ENCODE data around the gene SERGEF.
A peak's percentile ranks its signal among the peaks of the same experiment; 100 is the strongest.

Gene SERGEF

DNA sequence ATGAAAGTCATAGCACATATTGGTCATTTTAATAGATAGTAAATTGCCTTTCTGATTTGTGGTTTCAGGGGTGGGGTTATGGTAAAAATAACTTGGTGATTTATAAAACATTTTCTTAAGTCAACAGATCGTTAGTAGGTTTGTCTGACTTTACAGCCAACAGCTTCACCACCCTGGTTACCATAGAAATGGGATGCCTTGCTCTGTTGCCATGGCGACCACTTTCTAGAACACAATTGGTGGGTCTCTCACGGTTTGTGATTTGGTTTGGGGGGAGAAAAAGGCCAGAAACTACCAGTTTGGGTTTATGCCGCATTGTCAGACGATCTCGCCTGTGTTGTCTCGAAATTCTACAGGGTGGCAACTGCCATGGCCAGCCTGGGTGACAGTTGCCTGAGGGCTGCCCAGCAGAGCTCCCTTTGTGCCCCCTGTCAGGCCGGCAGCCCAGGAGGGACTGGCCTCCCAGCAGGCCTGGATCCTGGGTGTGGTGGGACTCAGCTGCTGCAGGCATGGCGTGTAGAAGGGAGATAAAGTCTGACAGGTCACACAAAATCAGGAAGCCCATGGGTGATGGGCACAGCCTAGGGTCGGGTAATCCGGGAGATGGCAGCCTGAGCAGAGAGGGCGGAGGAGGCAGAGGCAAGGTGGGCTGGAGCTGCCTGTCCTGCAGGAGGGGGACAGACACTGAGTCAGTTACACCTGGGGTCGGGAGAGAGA lies 247.3 kb downstream of the SERGEF start:
- peak; percentile 35 for DNase-seq

DNA sequence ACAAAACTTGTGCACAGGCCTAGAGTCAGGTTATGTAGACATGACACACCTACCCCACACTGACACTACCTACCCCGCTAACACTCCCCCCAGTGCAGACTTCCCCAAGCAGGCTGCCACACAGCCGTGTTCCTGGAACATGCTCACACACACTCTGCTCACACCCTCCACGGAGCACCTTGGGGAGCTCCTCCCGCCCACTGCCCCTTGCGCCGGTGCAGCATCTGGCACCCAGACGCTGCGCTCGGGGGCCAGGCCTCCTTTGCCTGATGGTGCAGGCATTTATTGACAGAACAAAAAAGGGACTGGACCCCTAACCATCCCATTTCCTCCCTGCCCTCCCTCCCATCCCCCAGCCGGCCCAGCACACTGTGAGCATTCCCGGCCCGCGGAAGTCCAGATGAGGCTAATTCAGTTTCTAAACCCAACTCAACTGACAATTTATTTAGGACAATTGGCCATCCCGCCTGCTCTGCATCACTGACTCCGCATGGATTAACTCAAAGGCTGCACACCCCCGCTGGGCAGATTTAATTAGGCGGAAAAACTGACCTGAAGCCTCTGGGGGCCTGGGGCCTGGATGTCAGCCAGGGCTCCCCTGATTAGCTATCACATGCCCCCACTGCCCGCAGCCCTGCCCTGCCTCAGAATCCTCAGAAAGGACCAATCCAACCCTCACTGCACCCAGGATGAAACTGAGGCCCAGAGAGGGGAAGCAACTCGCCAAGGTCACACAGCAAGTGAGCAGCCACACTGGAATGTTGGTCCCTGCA lies 248.2 kb downstream of the SERGEF start:
- no peak for DNase-seq

DNA sequence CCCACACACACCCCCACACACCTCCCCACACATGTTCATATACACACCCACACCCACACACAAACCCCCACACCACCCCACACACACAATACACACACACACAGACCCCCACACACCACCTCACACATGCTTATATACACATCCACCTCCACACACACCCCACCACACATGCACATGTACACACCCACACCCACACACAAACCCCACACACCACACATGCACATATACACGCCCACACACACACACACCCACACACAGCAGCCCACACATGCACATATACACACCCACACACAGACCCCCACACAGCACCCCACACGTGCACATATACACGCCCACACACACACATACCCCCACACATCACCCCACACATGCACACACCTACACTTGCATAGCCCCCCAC lies 249.1 kb downstream of the SERGEF start:
- DNase-seq: no peak

DNA sequence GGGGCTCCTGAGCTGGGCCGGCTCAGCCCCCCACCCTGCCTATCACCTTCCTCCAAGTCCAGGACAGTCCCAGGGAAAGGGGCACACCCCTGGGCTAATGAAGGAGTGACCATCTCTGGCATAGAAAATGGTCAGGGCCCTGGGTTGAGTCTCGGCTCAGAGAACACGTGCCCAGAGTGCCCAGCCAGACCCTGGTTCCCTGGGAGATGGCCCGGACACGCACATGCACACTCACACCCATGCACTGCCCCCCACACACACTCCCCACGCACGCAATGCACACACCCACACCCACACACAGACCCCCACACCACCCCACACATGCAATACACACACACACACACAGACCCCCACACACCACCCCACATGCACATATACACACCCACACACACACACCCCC lies 249.6 kb downstream of the SERGEF start:
- DNase-seq: no peak

DNA sequence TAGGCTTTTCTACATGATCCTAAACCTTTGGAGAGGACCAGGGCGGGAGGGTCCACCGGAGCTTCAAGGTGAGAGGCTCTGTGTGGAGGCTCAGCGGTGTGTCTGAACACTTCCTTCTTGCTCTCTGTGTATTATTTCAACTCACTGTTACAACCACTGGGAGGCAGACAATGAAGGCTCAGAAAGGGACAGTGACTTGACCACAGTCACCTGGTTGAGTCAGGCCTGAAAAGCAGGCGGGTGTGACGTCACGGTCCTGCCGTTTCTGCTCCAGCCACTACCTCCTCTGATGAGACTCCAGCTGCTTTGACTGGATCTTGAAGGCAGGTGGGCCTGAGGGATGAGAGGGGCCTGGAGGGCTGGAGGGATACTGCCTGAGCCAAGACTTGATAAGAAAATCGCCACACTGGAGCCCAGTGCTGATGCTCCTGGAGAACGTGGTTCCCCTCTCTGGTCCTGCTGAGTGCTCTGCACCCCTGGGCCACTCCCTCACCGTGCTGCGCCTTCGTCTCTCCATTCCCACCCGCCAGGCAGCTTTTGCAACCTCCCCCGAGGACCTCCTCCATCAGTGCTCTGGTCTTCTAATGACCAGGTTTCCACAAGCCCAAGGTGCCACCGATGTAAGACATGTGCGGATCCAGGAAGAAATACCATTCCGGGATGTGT lies 250.4 kb downstream of the SERGEF start:
- DNase-seq: no peak

DNA sequence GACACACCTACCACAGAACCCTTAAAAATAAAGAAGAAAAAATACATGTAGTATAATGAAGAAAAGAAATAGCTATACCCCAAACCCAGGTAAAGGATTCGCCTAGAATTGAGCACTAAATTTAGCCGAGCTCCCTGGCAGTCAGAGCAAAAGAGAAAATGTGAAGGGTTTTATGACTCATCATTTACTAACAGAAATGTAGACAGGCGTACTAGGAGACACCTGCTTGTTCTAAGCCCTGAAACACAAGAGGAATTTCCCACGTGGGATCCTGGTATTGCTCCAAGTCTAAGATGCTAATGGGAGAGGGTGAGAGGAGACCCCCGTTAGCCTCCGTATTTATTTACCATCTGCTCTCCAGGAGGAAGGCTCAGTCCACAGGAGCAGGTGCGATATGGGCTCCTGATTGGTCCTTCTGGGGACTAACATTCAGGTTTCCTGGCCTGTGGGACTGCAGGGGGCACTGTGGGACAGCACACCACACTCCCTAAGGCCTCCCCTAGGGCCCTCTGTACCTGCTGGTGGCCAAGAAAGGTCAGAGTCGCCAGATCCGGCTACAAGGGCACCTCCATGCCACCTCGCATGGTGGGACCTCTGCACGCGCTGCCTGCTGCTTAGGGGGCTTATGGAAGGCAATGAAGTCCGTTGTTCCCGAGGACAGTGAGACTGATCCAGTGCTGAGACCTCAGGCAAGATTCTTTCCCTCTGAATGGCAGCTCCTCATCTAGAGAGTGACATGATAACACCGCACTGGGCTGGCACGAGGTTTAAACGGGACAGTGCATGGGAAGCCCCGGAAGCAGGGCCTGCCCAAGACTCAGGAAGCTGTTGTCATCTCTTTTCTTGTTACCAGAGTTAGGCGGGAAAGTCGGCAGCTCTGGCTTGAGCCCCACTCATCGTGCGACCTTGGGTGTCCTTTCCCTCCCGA lies 252.5 kb downstream of the SERGEF start:
- peak; percentile 63 for DNase-seq

DNA sequence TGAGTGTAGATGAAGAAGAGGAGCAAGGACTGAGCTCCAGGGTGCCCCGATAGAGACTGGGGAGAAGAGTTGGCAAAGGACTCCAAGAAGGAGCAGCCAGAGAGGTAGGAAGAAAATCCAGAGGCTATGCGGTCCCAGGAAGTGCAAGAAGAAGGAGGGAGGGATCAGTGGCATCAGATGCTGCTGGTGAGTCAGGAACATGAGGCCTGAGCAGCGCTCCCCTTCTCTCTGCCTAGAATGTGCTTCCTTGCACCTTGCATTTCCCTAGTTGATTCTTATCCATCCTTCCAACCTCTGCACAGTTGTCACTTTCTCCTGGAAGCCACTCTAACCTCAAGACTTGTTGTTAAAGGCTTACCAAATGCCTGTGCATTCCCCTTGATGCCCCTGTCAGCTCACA lies 257.0 kb downstream of the SERGEF start:
- no peak for DNase-seq

DNA sequence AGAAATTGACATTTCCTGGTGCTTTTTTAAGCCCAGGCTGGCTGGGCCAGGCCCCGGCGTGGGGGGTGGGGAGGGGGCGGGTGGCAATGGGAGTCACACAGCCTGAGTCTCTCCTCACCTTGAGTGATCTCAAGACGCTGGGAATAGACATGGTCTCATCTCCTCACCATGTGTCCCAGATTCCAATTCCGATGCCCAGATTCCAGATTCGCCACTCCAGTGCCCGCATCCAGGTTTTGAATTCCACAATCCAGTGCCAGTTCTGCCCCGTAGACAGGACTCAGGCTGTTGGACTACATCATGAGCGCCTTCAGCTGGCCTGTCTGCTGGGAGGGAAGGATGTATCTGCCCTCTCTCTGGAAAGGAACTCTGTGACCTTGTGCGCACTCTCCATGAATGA lies 259.2 kb downstream of the SERGEF start:
- DNase-seq: no peak

DNA sequence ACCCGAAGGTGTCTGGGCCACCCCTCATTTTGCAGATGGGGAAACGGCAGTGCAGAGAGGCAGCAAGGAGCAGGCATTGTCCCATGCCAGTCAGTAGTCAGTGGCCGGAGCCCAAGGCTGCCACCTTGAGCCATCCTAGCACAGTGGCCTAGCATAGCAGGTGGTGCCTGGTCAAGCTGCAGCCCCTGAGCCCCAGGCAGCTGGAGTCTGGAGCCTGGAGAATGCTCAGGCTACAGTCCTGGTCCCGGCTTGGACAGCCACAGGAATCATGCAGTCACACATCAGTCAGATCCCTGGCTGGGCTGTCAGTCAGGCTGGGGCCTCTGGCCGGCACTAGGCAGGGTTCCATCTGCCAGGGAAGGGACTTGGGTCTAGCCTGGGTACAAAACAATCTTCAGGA lies 259.7 kb downstream of the SERGEF start:
- DNase-seq: no peak

DNA sequence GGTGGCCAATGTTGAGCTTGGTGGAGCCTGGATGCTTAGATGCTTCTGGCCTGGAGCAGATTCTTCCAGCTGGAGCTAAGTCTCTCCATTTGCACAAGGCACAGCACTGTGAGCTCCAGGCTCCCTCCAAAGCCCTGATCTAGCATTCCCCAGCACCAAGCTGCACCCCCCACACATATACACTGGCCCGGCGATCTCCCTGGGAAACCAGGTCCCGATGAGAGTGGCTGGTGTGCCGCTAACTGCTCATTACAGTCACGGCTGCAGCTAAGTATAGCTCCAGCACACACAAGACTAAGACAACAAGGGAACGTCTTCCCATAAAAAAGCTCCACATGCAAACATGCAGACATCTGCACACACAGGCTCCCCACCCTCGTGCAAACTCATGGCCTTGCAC lies 260.7 kb downstream of the SERGEF start:
- DNase-seq: no peak

DNA sequence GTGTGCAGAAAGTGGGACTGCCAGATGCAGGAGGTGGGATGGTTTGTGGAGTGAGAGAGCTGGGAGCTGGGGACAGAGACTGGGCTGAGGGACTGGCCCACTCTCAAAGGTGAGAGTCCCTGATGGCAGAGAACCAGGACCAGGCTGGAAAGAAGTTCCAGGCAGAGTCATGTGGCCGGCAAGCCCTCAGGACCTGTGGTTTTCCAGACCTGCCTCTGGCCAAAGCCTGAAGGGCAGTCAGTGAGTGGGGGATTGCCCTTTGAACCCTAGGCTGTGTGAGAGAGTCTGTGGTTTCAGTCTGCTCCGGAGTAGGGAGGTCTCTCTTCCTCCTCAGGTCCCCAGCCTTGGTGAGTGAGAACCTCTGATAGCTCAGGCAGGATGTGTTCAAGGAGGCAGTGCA lies 261.3 kb downstream of the SERGEF start:
- no peak for DNase-seq

DNA sequence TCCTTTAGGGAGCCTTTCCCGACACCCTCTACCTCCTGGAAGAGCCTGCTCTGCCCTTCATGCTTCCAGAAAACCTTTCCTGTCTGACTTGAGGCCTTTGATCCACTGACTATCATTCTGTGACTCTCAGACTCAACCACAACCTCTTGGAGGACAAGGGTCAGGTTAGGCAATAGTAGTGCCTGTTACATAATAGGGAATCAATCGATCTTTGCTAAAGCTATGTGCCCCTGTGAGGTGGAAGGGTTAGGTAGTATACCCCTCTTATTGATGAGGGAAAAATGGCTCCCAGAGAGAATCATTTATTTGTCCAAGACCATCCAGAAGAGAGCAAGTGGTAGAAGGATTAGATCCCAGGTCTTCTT lies 262.1 kb downstream of the SERGEF start:
- no peak for DNase-seq

DNA sequence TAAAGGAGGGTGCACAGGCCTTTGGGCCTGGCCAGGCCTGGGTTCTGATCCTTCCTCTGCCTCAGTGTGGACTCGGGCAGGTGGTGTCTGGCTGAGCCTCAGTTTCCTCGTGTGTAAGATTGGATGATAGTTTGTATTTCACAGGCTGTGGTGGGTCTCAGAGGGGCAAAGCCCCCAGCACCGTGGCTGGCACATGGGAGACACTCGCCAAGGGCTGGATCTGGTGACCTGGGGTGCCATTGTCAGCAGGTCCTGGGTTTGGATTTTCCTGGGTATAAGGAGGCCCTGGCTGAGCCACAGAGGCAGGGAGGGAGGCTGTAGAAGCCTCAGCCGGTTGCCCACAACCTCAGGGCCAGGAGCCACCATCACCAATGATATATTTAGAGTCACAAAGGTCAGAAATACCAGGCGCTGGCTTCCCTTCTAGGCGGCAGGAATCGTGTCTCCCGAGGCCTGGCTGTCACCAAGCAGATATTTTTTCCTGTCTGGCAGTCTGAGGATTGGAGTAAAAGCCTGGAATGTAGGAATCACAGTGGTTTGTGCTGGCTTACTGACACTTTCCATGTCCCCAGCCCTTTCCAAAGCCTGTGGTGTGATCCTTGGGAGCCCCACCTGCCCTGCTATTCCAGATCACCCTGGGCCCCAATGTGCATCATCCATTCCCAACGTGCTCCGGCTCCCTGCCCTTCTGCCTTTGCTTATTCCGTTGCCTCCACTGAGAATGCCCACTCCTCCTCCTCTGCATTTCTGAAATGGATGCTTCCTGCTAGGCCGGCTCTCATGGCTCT lies 262.6 kb downstream of the SERGEF start:
- no peak for DNase-seq

DNA sequence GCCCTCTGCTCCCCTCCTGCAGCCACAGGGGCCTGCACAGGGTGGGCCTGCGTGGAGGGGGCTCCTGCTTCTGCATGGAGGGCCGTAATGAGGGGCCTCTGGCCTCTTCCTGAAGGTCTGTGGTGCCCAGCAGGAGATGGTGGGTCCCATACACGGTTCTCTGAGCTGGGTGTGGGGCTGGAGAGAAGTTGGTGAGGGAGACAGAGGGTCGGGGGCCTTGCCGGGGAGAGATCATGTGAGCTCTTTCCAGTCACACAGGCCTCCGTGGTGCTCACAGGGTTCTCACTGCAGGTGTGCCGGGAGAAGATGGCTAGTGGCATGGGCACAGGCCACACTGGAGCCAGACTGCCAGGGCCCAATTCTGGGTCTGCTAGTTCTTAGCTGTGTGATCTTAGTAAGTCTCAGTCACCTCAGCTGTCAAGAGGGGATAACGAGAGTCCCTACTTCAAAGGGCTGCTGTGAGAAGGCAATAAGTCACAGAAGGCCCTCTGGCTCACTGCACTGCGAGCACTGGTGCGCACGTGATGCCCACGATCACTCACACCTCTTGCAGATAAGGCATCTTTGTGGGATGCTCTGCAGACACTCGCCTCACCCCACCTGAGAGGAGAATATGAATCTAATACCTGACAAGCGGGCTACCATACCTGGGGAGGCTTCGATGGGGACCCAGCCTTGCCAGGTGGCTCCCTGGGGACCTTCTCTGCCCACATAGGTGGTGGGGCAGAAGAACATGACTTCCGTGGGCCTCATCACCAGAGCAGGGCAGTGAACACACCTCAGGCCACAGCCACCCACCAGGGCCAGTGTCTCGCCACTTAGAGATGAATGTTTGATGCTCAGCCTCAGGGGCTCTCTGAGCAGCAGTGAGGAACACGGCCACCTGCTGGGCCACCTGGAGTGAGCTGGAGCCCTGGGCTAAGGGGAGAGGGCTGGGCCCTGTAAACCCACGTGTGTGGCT lies 263.8 kb downstream of the SERGEF start:
- DNase-seq: peak; percentile 45

DNA sequence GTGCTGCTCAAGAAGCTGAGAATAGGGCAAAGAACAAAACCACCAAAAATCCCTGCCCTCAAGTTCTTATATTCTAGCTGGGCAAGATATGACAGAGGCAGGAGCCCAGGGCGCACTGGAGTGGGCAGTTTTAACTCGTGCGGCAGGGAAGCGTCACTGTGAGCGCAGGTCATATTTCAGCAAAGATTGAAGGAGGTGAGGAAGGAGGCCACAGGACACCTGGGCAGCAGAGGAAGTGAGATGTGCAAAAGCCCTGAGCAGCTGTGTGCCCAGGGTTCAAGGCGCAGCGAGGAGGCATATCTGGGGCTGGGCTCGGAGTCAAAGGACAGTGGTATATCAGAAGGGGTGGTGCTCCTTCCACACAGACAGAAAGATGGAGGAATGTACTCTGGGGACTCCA lies 264.8 kb downstream of the SERGEF start:
- no peak for DNase-seq

DNA sequence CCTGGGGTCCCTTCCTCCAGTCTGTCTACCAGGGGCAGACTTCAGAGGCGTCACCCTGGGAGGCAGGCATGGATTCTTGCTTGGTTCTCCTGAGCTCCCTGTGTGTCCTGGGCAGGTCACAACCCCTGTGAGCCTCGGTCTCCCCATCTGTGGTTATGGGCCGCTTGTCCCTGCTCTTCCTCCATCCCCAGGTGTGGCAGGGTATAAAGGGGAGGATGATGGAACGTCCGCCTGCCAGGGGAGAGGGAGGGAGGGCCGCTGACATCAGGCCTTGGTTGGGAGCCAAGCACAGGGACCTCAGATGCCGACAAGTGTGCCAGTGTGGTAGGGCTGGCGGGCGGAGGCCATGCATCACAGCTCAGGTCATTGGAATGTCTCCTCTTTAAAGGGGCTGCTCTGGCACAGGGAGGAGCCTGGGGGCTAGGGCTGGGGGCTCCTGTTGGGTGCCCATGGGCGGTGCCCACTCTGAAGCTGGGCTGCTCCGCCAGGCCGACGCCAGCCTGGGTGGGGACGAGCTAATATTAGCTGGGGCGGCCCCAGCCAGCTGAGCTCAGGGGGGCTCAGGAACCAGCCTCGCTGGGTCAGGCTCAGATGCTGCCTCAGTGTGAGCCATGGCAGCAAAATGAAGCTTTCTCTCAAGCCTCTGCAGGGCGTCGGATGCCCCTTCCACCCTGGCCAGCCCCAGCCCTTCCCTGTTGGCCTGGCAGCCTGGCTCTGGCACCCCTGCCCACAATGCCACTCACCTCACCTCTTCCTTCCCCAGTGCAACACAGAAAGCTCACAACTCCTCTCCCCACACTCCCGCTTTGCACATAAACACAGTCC lies 265.5 kb downstream of the SERGEF start:
- DNase-seq: no peak

DNA sequence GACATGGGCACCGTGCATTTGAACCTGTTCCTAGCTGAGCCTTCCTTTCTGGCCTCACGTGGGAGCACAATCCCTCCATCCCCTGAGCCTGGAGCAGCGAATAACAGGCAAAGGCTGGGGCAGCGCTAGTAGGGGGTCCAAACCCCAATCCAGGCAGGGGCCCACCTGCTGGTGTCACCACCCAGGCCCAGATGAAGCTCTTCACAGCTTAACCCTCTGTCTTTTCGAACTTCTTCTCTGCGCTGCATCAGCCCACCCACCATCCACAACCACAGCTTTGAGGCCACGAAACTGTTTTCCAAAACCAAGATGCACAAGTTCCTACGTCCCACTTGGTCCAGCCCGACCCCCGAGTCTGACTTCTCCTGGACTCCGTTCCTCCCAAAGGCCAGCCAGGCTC lies 266.8 kb downstream of the SERGEF start:
- DNase-seq: no peak

DNA sequence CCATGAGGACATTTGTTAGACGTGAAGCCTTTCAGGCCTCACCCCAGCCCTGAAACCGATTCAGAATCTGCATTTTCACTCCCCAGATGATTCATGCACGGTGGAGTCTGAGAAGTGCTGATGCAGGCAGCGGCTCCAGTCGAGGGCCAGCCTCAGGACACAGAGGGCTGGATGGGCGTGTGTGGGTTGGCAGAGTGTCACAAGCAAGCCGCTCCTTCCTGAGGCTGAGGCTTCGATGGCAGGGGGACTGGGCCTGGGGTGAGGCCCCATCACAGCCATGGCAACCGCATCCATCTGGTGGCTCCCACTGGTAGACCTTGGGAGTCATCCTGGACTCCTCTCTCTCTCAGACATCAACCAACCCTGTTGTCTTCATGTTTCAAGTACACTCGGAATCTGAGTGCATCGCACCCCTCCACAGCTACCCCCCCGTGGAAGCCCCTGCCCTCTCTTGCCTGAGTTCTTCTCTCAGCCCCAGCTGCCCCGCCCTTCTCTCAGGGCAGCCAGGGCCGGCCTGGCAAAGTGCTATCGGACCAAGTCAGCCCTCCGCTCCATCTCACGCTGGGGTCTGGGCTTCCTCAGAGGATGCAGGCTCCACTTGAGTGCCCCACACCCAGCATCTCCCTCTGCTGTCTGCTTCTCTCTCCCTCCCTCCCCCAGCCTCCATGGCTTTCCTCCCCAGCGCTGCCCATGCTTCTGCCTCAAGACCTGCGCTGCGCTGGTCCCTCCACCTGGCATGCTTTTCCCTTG lies 267.6 kb downstream of the SERGEF start:
- DNase-seq: no peak

All from COR-L47 (cell line).